HG03520 (cell line): ENCODE results near the gene ZNF557.

Experiments used
- ATAC-seq: cut with Tn5 transposase; IDR thresholded peaks from one replicate; pipeline ENCODE4 v1.9.1; 2021; ENCODE audit warnings: mild to moderate bottlenecking, moderate library complexity; ENCODE audit not compliant: unreplicated experiment

The ZNF557 gene

DNA sequence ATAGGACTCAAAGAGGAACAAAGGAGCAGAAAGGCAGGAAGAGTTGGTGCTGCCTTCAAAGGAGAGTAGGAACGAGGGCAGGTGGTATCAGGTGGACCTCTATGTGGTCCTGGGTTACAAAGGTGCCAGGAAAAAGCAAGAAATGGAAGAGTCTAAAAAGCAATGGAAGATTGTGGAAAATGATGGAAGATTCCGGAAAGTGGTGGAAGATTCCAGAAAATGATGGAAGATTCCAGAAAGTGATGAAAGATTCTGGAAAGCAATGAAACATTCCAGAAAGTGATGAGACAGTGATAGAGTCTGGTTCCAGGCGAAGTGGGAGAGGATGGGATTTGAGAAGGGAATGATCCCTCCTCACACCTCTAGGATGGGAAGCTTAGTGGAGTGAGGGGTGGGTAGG, 55.3 kb downstream of the ZNF557 start:
- ATAC-seq = no peak

DNA sequence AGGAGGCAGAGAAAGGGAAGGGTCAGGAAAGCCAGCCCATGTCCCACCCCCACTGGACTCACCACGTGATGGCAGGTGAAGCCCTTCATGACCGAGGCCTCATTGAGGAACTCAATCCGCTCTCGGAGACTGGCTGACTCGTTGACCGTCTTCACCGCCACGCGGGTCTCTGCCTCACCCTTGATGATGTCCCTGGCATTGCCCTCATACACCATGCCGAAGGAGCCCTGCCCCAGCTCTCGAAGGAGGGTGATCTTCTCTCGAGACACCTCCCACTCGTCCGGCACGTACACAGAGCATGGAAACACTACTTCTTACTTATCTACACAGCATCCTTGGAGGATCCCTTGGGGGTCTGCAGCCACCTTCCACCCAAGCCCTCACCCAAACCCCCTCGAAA, 55.7 kb downstream of the ZNF557 start:
- ATAC-seq = no peak

GRCh38 chr19:7126132-7126531, 56.6 kb downstream of the ZNF557 start:
- ATAC-seq = no peak

- ATAC-seq = no peak
Observed at GRCh38 chr19:7130043-7130442, 60.5 kb downstream of the ZNF557 start.

DNA sequence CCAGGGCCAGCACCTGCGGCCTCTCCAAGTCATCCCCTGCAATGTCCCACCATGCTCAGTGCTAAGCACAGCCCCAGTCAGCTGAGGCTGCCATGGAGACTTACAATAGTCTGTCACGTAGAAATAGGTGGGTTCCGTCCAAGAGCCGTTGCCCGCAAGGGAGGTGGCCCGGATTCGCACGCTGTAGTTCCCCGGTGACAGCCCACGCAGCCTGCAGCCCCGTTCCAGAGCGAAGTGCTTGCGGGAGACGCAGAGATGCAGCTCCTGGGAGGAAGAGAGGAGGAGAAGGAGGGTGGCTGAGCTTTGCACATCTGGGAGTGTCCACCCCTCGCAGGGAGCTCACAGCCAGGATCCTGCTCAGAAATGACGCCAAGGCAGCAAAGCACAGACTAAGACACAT, 62.6 kb downstream of the ZNF557 start:
- no peak for ATAC-seq

GRCh38 chr19:7137120-7137519, 67.6 kb downstream of the ZNF557 start:
- ATAC-seq = no peak
